GM12878 (cell line): Measurements from ENCODE around the gene YBEY. TPM values are rescaled to one million over a fixed set of nuclear protein-coding genes. Genes with fewer than 3 reads are reported as not detected.

Experiments
- ATAC-seq: fragments of 200-7000 bp; cut with Tn5 transposase; 3 replicates; pipeline ENCODE4 v1.9.1; 2020; ENCODE audit warnings: mild to moderate bottlenecking, moderate library complexity
- BruUV-seq: library from RNA; stranded (reverse); fragments of 400-500 nt; replicated peaks from 2 replicates; lab custom pipeline; 2021; lab: Mats Ljungman, UMichigan
- CTCF ChIA-PET: fragments of 300-600 bp; sonication (Branson Sonifier 250); formaldehyde crosslinking; extraction: SDS; loops from one replicate; lab custom pipeline; 2021; ENCODE audit warnings: inconsistent platforms; lab: Yijun Ruan, JAX
- POLR2A ChIA-PET: fragments of 350-600 bp; formaldehyde crosslinking; extraction: SDS; loops from one replicate; lab custom pipeline; 2021; ENCODE audit warnings: inconsistent platforms; lab: Charles Lee
- RAD21 ChIA-PET: fragments of 300-600 bp; sonication (Branson Sonifier 250); formaldehyde crosslinking; loops from one replicate; lab custom pipeline; 2023; ENCODE audit warnings: antibody characterized with exemption; ENCODE audit not compliant: unreplicated experiment; lab: Charles Lee
- SMC1A ChIA-PET: fragments of 300-600 bp; sonication (Branson Sonifier 250); formaldehyde crosslinking; loops from one replicate; lab custom pipeline; 2023; ENCODE audit not compliant: unreplicated experiment, uncharacterized antibody; lab: Charles Lee
- DNase-seq: peaks from one replicate; pipeline ENCODE4 v3.0.0-alpha.2; 2011; ENCODE audit warnings: low read depth, low spot score
- FAIRE-seq: peaks from 3 replicates; lab custom pipeline; 2011; peaks lifted over from hg19 to GRCh38; lab: Jason Lieb, UNC
- H2AFZ ChIP-seq: 2 replicates; pipeline ENCODE4 v1.6.0; 2011; ENCODE audit warnings: low read depth, low read length, control low read depth; ENCODE audit not compliant: control insufficient read depth
- H3K27ac ChIP-seq: 2 replicates; pipeline ENCODE4 v1.5.1; 2011; ENCODE audit warnings: control low read depth; ENCODE audit not compliant: control insufficient read depth, insufficient read depth
- H3K27me3 ChIP-seq, 2 experiments: replicated peaks in 1 of 2; 2 replicates each; pipeline versions ENCODE4 v1.6.0 to v1.6.1; 2011; ENCODE audit warnings: low read length in 1 of 2; ENCODE audit not compliant: control insufficient read depth in 2 of 2, insufficient read depth in 2 of 2
- H3K36me3 ChIP-seq, 2 experiments: 2 replicates each; pipeline ENCODE4 v1.5.1; 2011; ENCODE audit warnings: low read length in 1 of 2; ENCODE audit not compliant: control insufficient read depth in 2 of 2, insufficient read depth in 2 of 2
- H3K4me1 ChIP-seq: 2 replicates; pipeline ENCODE4 v1.6.1; 2011; ENCODE audit warnings: mild to moderate bottlenecking, low read length, moderate library complexity, mixed read lengths; ENCODE audit not compliant: control insufficient read depth, insufficient read depth
- H3K4me2 ChIP-seq: 2 replicates; pipeline ENCODE4 v1.6.0; 2011; ENCODE audit warnings: control low read depth; ENCODE audit not compliant: control insufficient read depth, insufficient read depth
- H3K4me3 ChIP-seq: fragments of 200-600 bp; sonication (generic); 2 replicates; pipeline ENCODE4 v1.5.1; 2016
- H3K79me2 ChIP-seq: 2 replicates; pipeline ENCODE4 v1.6.0; 2011; ENCODE audit warnings: low read length; ENCODE audit not compliant: control insufficient read depth, insufficient read depth
- H3K9ac ChIP-seq: 2 replicates; pipeline ENCODE4 v1.8.0; 2011; ENCODE audit warnings: low read length, control low read depth, mixed read lengths; ENCODE audit not compliant: control insufficient read depth, insufficient read depth
- H3K9me3 ChIP-seq: replicated peaks from 3 replicates; pipeline ENCODE4 v1.5.1; 2011; ENCODE audit warnings: mild to moderate bottlenecking, low read length; ENCODE audit not compliant: control insufficient read depth, insufficient read depth
- H4K20me1 ChIP-seq: 2 replicates; pipeline ENCODE4 v1.6.0; 2011; ENCODE audit not compliant: control insufficient read depth, insufficient read depth
- CREM ChIP-seq: IDR thresholded peaks from 2 replicates; pipeline ENCODE4 v1.6.1; 2014; ENCODE audit warnings: antibody characterized with exemption, low read depth
- PAX8 ChIP-seq: fragments of 450-650 bp; IDR thresholded peaks from 2 replicates; pipeline ENCODE4 v1.6.1; 2017; ENCODE audit warnings: mild to moderate bottlenecking, moderate library complexity
- PRDM15 ChIP-seq: fragments of 450-650 bp; formaldehyde crosslinking; IDR thresholded peaks from 2 replicates; pipeline ENCODE4 v1.4.0; 2020; ENCODE audit warnings: mild to moderate bottlenecking, moderate library complexity
- RAD51 ChIP-seq: fragments of 450-650 bp; IDR thresholded peaks from 2 replicates; pipeline ENCODE4 v1.6.1; 2016; ENCODE audit warnings: moderate library complexity, mild to moderate bottlenecking, inconsistent platforms
- RELA ChIP-seq: fragments of 450-650 bp; IDR thresholded peaks from 2 replicates; pipeline ENCODE4 v1.8.0; 2014; ENCODE audit warnings: borderline replicate concordance; ENCODE audit not compliant: partially characterized antibody
- RELB ChIP-seq: fragments of 450-650 bp; IDR thresholded peaks from 2 replicates; pipeline ENCODE4 v1.6.1; 2017; ENCODE audit warnings: low read depth, mild to moderate bottlenecking, moderate library complexity
- REST ChIP-seq: IDR thresholded peaks from 2 replicates; pipeline ENCODE4 v1.6.1; 2012; ENCODE audit warnings: mild to moderate bottlenecking, low read depth, low read length
- RUNX3 ChIP-seq: IDR thresholded peaks from 2 replicates; pipeline ENCODE4 v1.6.1; 2012; ENCODE audit warnings: low read length, inconsistent platforms
- SUPT20H ChIP-seq: IDR thresholded peaks from 2 replicates; pipeline ENCODE4 v1.6.1; 2011; ENCODE audit warnings: low read depth, mild to moderate bottlenecking, low read length, moderate library complexity, borderline replicate concordance; ENCODE audit not compliant: control insufficient read depth
- WRNIP1 ChIP-seq: IDR thresholded peaks from 2 replicates; pipeline ENCODE4 v1.6.1; 2011; ENCODE audit warnings: low read depth, low read length, improper control_type of control experiment, borderline replicate concordance
- ZBED1 ChIP-seq: IDR thresholded peaks from 2 replicates; pipeline ENCODE4 v1.6.1; 2016; ENCODE audit warnings: borderline replicate concordance
- WGBS: methylation state at CpG from one replicate; pipeline ENCODE4 v1.1.6; 2016; ENCODE audit warnings: low lambda C conversion rate; ENCODE audit not compliant: insufficient replicate concordance, insufficient coverage; ENCODE audit errors: missing lambda C conversion rate; 5-methylcytosine and 5-hydroxymethylcytosine counted together
- in situ Hi-C: fragments of 300-500 bp; cut with MboI; formaldehyde crosslinking; loops from 9 replicates; pipeline ENCODE4 v1.14.3; 2018; ENCODE audit warnings: mixed read lengths
- intact Hi-C: fragments of 100-400 bp; cut with micrococcal nuclease; formaldehyde crosslinking; loops from one replicate; pipeline ENCODE4 v1.14.2; 2022; ENCODE audit not compliant: unreplicated experiment
- polyA plus RNA-seq, 11 experiments: library from polyadenylated mRNA; depleted of rRNA in 4 of 11; unstranded in 6 of 11; stranded (reverse) in 5 of 11; fragments of >200 nt; fragmentation: Nextera tagmentation in 4 of 11; fragmentation: Illumina TruSeq in 1 of 11; extraction: Ambion mirVana in 4 of 11; extraction: Trizol in 1 of 11; gene quantifications; 1 replicate in 1 of 11; 2 replicates in 10 of 11; pipeline versions ENCODE4 v1.2.1 to v1.2.3, GENCODE V29; 2011 to 2016; ENCODE audit warnings: inconsistent platforms in 2 of 11, missing spikeins in 2 of 11, low read depth in 1 of 11
- total RNA-seq, 4 experiments: library from RNA; depleted of rRNA in 3 of 4; stranded (reverse); fragments of >200 nt in 3 of 4; fragmentation: Illumina TruSeq in 1 of 4; extraction: Trizol in 1 of 4; gene quantifications; 2 replicates each; pipeline versions ENCODE4 v1.2.1 to v1.2.3, GENCODE V29; 2013 to 2021

The YBEY gene
- total and polyA plus RNA-seq, 10 of the 15 experiments (the other 5 are each of a cell fraction or from before 2014, with no cell fraction given) = 6.5 to 31.4 (median 18.5) TPM

- H3K4me2 ChIP-seq = no peak overlapping the region
- ChIA-PET POLR2A (no interaction called here), SMC1A (no interaction called here), CTCF (interaction anchor here (0.8 kb wide), 1 partner anchor 18 kb away, joined by 3 read pairs; no protein-coding TSS in a partner anchor), RAD21 (no interaction called here)
- TF ChIP-seq RELA = no peak
- no peak for TF ChIP-seq ZBED1
- no peak for TF ChIP-seq REST
- TF ChIP-seq WRNIP1 = no peak
- TF ChIP-seq RUNX3 = no peak
- no peak for TF ChIP-seq RAD51
- no peak for TF ChIP-seq RELB
- TF ChIP-seq SUPT20H = no peak
- no peak for TF ChIP-seq PAX8
- TF ChIP-seq CREM = no peak
- no peak for TF ChIP-seq PRDM15 (CRISPR knock-in tag)
- WGBS = 99% methylated on average over 5 of the region's 5 CpGs
- H2AFZ ChIP-seq = no peak overlapping the region
- ATAC-seq = no peak
- no peak for DNase-seq
- no peak overlapping the region for H3K4me3 ChIP-seq
- no peaks in the 10 kb centered on the region for H3K79me2 ChIP-seq
- BruUV-seq = no TSS peak
- no peaks in the 10 kb centered on the region for H3K4me1 ChIP-seq
- intact Hi-C loops = no loop called here
- no peaks in the 10 kb centered on the region for H3K27me3 ChIP-seq
- H3K27ac ChIP-seq = no peak overlapping the region
- FAIRE-seq = no peak
- H3K9ac ChIP-seq = no peak overlapping the region
- H4K20me1 ChIP-seq = no peaks in the 10 kb centered on the region
- H3K9me3 ChIP-seq = no peaks in the 10 kb centered on the region
- H3K36me3 ChIP-seq = no peaks in the 10 kb centered on the region; a peak in 2 of 4 replicates
- in situ Hi-C loops = no loop called here
These were observed 26.8 kb downstream of the YBEY start for GRCh38 chr21:46312949-46313348.
